HG02973 (cell line): ENCODE data around the gene RPS5.
"Not testable (repeated sequence)": the region's sequence is repeated elsewhere in the genome, so short reads cannot be mapped to it uniquely, and the experiment has no call there.

ENCODE experiments used
- ATAC-seq: cut with Tn5 transposase; IDR thresholded peaks from one replicate; pipeline ENCODE4 v1.9.1; 2021; ENCODE audit warnings: moderate library complexity; ENCODE audit not compliant: unreplicated experiment

Gene RPS5

GRCh38 chr19:58386576-58387337 lies at the start of gene RPS5:
Gene RPS5 (plus strand): TSS chr19:58387269. CDS start chr19:58388138, 869 bp downstream.
- peak; percentile 77 for ATAC-seq

- ATAC-seq = no peak
Measured at GRCh38 chr19:58338336-58338735, 48.7 kb upstream of the RPS5 start.

DNA sequence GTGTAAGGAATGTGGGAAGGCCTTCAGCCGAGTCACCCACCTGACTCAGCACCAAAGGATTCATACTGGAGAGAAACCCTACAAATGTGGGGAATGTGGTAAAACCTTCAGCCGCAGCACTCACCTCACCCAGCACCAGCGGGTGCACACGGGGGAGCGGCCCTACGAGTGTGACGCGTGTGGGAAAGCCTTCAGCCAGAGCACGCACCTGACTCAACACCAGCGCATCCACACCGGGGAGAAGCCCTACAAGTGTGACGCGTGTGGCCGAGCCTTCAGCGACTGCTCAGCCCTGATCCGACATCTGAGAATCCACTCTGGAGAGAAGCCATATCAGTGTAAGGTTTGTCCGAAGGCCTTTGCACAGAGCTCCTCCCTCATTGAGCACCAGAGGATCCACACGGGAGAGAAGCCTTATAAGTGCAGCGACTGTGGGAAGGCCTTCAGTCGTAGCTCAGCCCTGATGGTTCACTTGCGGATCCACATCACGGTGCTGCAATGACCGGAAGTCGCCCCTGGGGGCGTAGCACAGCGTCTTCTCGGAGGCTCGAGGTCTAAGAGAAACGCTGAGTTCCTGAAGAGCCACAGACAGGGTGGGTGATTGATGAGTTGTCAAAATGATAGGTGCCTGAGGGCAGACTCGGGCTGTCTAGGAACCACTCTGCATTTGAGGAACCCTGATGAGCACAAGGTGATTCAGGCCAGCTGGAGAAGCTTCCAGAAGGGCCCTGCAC lies 48.1 kb upstream of the RPS5 start:
- ATAC-seq = no peak

GRCh38 chr19:58345558-58345957 lies 41.5 kb upstream of the RPS5 start:
- ATAC-seq = no peak

DNA sequence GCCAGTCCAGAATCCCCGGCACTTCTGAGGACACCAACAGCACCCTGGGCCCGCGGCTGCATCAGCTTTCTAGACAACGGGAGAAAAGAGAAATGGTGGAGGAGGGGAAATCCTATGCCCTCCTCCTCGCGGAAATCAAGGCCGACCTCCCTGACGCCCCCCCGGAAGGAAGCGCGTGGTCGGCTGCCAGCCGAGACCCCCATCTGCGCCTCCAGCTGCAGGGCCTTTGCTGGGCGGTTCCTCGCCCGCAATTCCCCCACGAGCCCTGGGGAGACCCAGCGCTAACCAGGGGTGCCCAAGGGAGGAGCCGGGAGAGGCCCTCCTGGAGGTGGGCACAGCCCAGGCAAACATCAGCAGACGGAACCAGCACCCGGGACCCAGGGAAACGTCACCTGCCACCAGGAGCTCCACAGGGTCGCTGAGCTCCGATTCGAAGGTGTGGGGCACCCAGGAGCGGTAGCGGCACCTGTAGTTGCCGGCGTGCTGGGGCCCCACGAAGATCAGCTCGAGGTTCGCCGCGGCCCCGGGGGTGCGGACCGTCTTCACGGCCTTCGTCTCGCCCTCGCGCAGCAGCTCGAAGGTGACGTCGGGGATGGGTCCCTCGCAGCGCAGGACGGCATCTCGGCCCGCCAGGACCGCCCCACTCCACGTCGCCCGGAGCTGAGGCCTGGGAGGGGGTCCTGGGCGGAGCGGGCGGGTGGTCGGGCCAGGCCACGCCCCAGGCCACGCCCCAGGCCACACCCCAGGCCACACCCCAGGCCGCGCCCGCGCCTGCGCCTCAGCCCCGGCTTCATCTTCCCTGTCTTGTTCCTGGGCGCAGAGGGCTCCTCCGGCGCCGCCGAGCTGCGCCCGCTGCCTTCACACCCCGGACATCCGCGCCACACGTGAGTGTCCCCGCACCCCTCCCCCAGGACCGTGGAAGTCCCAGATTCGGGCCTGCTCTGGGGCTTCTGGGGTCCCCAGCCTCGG lies 39.8 kb upstream of the RPS5 start:
- ATAC-seq = peak; percentile 68

GRCh38 chr19:58348080-58348479 lies 39.0 kb upstream of the RPS5 start:
- ATAC-seq = not testable (repeated sequence)

- no peak for ATAC-seq
Measured at GRCh38 chr19:58349590-58349989, 37.5 kb upstream of the RPS5 start.

- no peak for ATAC-seq
Measured at GRCh38 chr19:58350001-58350861, 36.8 kb upstream of the RPS5 start.

- no peak for ATAC-seq
Measured at GRCh38 chr19:58350871-58351557, 36.1 kb upstream of the RPS5 start.

DNA sequence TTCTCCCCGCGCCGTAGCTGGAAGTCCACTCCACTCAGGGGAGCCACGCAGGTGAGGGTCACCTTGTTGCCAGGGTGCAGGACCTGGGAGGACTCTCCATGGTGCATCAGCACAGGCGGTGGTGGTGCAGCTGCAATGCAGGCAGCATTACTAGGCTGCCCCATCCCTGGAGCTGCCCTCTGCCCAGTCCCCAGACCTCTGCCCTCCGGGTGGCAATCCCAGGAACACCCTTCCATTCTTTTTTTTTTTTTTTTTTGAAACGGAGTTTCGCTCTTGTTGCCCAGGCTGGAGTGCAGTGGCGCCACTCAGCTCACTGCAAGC lies 35.6 kb upstream of the RPS5 start:
- ATAC-seq = no peak

DNA sequence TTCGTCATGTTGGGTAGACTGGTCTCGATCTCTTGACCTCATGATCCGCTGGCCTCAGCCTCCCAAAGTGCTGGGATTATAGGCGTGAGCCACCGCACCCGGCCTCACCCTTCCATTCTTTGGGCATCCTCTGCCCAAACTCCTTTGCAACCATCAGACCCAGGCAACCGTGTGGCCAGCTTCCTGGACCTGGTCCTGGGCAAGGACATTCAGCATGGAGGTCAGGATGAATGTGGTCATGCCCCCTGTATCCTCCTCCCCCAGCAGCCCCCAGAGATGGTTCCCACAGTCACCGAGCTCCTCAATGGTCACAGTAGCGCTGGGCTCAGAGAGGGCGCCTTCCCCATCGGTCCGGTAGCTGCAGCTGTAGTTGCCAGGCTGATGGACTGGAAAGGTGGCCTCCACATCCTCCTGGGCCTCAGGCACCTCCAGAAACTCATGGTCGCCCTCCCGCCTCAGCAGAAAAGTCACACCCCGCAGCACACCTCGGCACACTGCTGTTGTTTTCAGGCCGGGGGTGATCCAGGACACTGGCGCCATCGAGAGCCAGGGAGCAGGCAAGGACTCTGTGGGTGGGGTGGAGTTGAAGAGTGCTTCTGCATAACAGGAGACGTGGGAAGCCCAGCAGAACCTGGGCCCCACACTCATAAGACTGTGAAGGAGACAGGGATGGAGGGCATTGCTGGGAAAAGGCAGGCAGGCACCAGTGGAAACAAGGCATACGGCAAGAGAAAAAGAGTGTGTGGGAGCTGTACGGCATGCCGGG lies 34.9 kb upstream of the RPS5 start:
- no peak for ATAC-seq

DNA sequence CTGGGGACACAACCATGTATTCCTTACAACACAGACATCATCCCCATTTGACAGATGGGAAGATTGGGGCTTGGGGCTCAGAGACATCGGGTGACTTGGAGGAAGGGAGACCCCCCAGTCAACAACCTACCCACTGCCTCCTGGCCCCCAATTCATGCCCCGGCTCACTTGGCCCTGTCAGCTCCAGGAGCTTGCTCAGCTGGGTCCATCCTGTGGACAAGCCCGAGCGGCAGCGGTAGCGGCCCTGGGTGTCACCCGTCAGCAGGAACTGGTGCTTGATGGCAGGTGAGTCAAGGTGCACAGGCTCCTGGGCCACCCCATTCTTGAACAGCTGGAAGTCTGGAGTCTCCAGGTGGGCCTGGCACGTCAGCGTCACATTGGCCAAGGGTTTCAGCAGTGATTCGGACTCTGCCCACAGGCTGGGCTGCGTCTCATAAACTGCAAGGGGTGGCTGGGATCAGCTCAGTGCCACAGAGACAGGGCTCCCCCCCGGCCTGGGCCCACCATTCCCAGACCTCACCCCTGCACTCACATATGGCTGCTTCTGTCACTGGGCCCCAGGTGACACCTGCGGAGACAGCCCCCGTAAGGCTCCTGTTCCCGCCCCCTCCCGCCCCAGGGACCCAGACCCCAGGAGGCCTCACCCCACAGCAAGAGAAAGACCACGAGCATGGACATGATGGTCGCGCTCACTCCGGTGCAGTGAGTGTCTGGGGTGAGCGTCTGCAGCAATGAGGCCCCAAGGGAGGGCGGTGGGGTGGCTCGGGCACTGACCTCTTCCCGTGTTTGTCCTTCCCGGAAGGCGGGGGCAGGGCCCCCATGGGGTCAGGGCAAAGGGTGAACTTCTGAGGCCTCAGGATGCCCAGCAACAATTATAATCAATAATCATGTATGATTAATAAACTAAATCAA lies 34.1 kb upstream of the RPS5 start, which contains the start of gene A1BG:
Gene A1BG (minus strand): TSS at position 733 of the 912 bp plus-strand sequence. CDS start 55 bp downstream, at position 678.
- ATAC-seq = no peak

DNA sequence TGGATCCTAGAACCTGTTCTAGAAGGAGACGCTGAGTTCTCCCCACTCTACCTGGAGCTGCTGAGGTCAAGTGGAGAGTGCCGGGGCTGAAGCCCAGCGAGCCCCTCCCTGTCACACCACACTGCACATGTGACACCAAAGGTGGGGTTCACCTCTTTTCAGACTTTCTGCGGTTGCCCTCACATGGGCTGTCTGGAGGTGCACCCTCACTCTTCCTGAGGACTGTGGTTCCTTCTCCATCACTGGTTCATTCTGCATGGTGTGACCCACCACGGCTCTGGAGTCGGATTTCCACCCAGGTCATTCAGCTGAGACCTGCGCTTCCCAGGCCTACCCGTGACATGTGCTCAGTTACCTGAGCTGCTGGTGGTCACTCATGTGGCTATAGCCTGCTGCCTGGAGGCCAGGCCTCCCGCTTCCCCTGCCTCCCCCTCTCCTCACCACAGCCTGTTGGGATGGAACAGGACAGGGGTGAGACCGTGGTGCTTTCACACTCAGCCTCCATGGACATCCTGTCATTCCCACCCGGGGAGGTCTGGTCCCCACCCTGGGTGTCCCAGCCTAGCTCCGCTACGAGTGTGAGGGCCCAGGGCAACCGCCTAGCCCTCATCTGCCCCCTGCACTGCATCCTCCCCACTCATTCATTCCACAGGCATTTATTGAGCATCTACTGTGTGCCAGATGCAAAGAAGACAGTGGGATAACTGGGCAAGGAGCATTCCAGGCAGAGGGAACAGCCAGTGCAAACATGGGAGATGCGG lies 33.2 kb upstream of the RPS5 start:
- ATAC-seq = no peak

DNA sequence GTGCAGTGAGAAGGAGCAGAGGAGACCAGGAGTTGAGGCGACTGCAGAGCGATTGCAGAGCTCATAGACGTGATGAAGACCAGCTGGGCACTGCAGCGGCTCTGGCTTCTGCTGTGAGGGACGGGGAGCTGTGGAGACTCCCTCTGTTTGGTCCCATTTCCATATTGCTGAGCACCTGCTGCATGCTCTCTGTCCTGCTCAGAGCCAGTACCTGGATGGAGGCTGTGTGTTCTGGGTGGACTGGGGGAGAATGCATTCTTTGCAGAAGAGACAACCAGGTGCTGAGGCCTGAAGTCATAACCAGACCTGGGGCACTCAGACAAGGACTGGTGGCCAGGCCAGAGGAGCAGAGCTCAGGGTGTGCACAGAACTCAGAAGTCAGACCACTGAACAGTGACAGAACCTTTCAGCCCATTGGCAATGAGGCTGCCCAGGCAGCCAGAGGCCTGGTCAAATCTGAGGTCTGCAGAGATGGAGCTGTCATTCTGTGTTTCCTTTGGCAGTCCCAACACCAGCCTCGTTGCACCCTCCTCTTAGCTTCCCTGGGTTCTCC lies 32.5 kb upstream of the RPS5 start:
- ATAC-seq = no peak

DNA sequence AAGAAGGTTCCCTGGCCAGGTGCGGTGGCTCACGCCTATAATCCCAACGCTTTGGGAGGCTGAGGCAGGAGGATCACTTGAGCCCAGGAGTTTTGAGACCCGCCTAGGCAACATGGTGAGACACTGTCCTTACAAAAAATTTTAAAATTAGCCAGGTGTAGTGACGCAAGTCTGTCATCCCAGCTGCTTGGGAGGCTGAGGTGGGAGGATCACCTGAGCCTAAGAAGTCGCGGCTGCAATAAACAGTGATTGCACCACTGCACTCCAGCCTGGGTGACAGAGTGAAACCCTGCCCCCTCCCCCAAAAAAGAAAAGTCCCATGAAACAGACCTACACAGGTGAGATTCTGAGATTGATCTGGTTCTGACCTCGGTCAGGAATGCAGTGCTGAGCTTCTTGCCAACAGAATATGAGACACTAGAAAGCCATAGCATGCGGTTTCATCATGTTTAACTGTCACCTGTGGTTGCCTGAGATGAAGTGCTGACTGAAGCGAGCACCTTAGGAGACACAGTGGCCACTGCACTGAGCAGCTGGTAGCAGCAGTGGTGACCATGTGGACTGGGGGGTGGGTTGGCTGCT lies 31.8 kb upstream of the RPS5 start:
- no peak for ATAC-seq

DNA sequence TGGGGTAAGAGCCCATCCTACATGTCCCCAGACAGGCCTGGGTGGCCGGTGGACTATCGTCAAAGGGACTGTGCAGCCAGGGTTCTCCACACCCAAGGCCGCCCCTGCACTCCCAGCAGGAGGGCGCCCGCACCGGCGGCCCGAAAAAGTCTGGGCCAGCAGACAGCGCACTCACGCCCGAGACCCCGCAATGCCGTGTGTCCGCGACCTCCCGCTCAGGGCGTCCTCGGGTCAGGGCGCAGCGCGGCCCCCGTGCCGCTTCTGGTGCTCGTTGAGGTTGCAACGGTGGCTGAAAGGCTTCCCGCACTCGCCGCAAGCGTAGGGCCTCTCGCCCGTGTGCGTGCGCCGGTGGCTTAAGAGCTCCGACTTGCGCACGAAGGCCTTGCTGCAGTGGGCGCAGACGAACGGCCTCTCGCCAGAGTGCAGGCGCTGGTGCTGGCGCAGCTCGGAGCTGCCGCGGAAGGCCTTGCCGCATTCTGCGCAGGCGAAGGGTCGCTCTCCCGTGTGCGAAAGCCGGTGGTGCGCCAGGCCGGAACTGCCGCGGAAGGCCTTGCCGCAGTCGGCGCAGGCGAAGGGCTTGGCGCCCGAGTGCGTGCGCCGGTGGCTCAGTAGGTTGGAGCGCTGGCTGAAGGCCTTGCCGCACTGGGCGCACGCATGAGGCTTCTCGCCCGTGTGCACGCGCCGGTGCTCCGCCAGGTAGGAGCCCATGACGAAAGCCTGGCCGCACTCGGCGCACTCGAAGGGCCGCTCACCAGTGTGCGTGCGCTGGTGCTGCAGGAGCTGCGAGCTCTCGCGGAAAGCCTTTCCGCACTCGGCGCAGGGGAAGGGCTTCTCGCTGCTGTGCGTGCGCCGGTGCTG lies 30.9 kb upstream of the RPS5 start:
- ATAC-seq = no peak
